A673 (cell line): ENCODE results near the gene ADAMTSL2.

ENCODE experiments used
- CTCF ChIP-seq: fragments of 300-800, 200-600 bp; sonication (generic); conservative IDR thresholded peaks from 2 replicates; pipeline ENCODE4 v1.5.1; 2017; ENCODE audit warnings: low read depth, mild to moderate bottlenecking, antibody characterized with exemption, low read length, moderate library complexity, mixed read lengths
- EZH2 ChIP-seq: fragments of 200-600 bp; sonication (generic); IDR thresholded peaks from 2 replicates; pipeline ENCODE4 v1.6.1; 2017; ENCODE audit warnings: borderline replicate concordance, low read depth, mild to moderate bottlenecking, mixed read lengths, antibody characterized with exemption, low read length; ENCODE audit not compliant: poor library complexity, severe bottlenecking

GRCh38 chr9:133510926-133511505, 23.5 kb upstream of the ADAMTSL2 start:
- TF ChIP-seq CTCF (no peak), EZH2 (no peak)
